SK-N-SH treated with all-trans-retinoic acid at 6 μM for 48 hours (cell line): ENCODE data around the gene CYP27C1.

Source experiments
- ARNTL ChIP-seq: fragments of 450-650 bp; formaldehyde crosslinking; IDR thresholded peaks from 2 replicates; pipeline ENCODE4 v1.5.0; 2020; ENCODE audit warnings: low read depth, mild to moderate bottlenecking, moderate library complexity, borderline replicate concordance
- PPARA ChIP-seq: fragments of 250-450 bp; sonication (Bioruptor Pico); IDR thresholded peaks from 2 replicates; pipeline ENCODE4 v1.5.0; 2020; ENCODE audit warnings: mild to moderate bottlenecking, borderline replicate concordance

- no peak for TF ChIP-seq PPARA (CRISPR knock-in tag)
- no peak for TF ChIP-seq ARNTL
These were observed 85.9 kb downstream of the CYP27C1 start for GRCh38 chr2:127134235-127134634.
